Neural crest cell (in vitro differentiated cells): ENCODE measurements around the gene MAST4. TPM values are rescaled to one million over a fixed set of nuclear protein-coding genes. Genes with fewer than 3 reads are reported as not detected.
A peak's percentile ranks its signal among the peaks of the same experiment; 100 is the strongest.

Experiments
- DNase-seq: peaks from one replicate; pipeline ENCODE4 v3.0.0; 2021; ENCODE audit warnings: low read depth, mixed read lengths, low spot score
- H3K27ac Mint-ChIP-seq: one replicate; pipeline ENCODE4 v1.8.0; 2021; ENCODE audit warnings: mild to moderate bottlenecking, mixed read lengths; ENCODE audit not compliant: unreplicated experiment
- H3K27me3 Mint-ChIP-seq: 2 replicates; pipeline ENCODE4 v1.8.0; 2021; ENCODE audit warnings: low read depth, mild to moderate bottlenecking, mixed read lengths
- H3K36me3 Mint-ChIP-seq: 2 replicates; pipeline ENCODE4 v1.8.0; 2021; ENCODE audit warnings: low read depth, mild to moderate bottlenecking, mixed read lengths
- H3K4me1 Mint-ChIP-seq: 2 replicates; pipeline ENCODE4 v1.8.0; 2021; ENCODE audit warnings: mixed read lengths
- H3K4me3 Mint-ChIP-seq: one replicate; pipeline ENCODE4 v1.8.0; 2021; ENCODE audit warnings: mild to moderate bottlenecking, mixed read lengths
- H3K9me3 Mint-ChIP-seq: 2 replicates; pipeline ENCODE4 v1.8.0; 2021; ENCODE audit warnings: mixed read lengths
- CTCF ChIP-seq: fragments of 200-600 bp; sonication (generic); conservative IDR thresholded peaks from 2 replicates; pipeline ENCODE4 v1.5.0; 2021; ENCODE audit warnings: antibody characterized with exemption, mild to moderate bottlenecking
- total RNA-seq: library from RNA; stranded (reverse); gene quantifications from 2 replicates; pipeline ENCODE4 v1.2.1, GENCODE V29; 2021

MAST4 gene
- total RNA-seq, 1 donor from 2014 or later: 7.3 TPM

DNA sequence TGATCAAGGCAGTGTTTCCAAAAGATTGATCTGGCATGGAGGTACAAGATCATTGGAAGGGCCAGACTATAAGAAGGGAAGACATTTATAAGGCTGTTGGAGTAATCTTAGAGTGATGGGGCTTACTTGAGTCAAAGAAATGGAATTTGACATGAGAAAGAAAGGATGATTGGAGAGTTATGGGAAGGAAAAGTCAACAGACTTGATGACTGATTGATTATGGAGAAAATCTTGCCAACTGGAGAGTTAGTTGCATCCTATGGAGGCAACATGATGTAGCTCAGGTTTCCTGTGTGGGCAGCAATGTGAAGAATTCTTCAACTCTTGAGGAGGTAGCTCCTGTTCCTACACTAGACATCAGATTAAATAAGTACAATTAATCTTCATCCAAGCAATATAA is 10.9 kb upstream of the MAST4 start:
- Mint-ChIP-seq H3K36me3 (no peaks in the 10 kb centered on the region), H3K4me3 (no peak overlapping the region), H3K27ac (no peak overlapping the region), H3K4me1 (no peaks in the 10 kb centered on the region), H3K27me3 (peaks cover 25% of the 10 kb centered on the region), H3K9me3 (no peaks in the 10 kb centered on the region)
- DNase-seq: no peak
- TF ChIP-seq CTCF: no peak

GRCh38 chr5:66587771-66588170 is 8.4 kb upstream of the MAST4 start:
- no peak for TF ChIP-seq CTCF

DNA sequence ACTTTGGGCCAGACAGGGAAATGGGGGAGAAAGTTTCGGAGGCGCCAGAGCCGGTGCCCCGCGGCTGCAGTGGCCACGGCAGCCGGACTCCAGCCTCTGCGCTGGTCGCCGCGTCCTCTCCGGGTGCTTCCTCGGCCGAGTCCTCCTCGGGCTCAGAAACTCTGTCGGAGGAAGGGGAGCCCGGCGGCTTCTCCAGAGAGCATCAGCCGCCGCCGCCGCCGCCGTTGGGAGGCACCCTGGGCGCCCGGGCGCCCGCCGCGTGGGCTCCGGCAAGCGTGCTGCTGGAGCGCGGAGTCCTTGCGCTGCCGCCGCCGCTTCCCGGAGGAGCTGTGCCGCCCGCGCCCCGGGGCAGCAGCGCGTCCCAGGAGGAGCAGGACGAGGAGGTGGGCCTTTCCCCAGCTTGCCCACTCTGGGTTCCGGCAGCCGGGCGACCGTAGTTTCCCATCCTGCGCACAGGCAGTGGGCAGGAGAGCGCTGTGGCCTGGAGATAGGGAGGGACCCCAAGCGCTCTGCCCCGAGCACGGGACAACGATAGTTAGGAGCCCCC is 516 bp downstream of the MAST4 start:
- Mint-ChIP-seq H3K4me3 (peak overlapping the region; percentile 89), H3K36me3 (no peaks in the 10 kb centered on the region), H3K27ac (no peak overlapping the region), H3K9me3 (no peaks in the 10 kb centered on the region), H3K27me3 (peaks cover 79% of the 10 kb centered on the region), H3K4me1 (peaks cover 15% of the 10 kb centered on the region)
- no peak for TF ChIP-seq CTCF
- DNase-seq: peak; percentile 18

More at GRCh38 chr5:66587771-66588170, 8.4 kb upstream of the MAST4 start:
- no peaks in the 10 kb centered on the region for H3K36me3 Mint-ChIP-seq
- DNase-seq: no peak
- no peak overlapping the region for H3K27ac Mint-ChIP-seq
- H3K4me3 Mint-ChIP-seq: no peak overlapping the region
- H3K4me1 Mint-ChIP-seq: no peaks in the 10 kb centered on the region
- no peaks in the 10 kb centered on the region for H3K9me3 Mint-ChIP-seq
- H3K27me3 Mint-ChIP-seq: peaks cover 47% of the 10 kb centered on the region

DNA sequence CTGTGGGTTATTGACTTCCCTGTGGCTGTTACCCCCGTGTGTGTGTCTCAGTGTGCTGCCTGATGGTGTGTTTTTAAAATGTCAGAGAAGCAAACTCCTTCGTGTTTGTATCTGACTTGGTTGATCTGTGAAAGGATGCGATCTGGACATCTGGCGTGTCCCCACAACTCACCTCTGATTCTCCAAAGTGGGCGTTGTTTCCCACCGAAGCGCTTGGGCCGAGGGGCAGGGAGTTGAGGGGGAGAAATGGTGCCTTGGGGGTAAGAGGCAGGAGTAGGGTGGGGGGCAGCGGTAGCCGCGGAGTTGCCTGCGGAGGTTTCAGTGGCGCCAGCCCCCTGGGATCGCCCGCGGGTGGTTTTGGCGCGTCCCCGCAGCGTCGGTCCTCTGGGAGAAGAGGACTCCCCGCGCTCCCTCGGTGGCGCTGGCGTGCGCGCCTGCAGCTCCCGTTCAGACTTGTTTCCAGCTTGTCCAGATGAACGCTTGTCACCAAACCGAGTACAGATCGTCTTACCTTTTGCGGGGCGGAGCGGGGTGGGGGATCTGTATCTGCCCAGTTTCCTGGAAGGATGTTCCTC is 1.1 kb downstream of the MAST4 start:
- peaks cover 79% of the 10 kb centered on the region for H3K27me3 Mint-ChIP-seq
- H3K36me3 Mint-ChIP-seq: no peaks in the 10 kb centered on the region
- peak; percentile 23 for DNase-seq
- H3K27ac Mint-ChIP-seq: no peak overlapping the region
- peak overlapping the region; percentile 89 for H3K4me3 Mint-ChIP-seq
- H3K9me3 Mint-ChIP-seq: no peaks in the 10 kb centered on the region
- H3K4me1 Mint-ChIP-seq: peaks cover 15% of the 10 kb centered on the region
- TF ChIP-seq CTCF: no peak

DNA sequence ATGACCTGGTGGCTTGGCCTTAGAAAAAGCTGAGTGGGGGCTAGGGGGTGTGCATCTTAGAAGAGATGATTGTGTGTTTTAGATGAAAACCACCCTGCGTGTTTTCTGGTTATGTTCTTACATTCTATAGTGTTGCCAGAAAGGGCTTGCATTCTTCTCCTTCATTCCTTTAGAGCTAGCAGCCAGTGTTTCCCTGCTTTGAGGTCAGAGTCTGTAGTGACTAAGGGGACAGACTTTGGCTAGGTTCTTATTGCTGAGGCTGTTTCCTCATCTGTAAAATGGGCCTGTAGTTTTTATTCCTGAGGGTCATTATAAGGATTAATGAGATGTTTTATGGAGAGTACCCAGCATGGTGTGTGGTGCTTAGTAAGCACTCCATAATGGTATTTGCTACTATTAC is 6.4 kb downstream of the MAST4 start:
- no peak for TF ChIP-seq CTCF
- H3K27ac Mint-ChIP-seq: no peak overlapping the region
- DNase-seq: no peak
- H3K4me1 Mint-ChIP-seq: peaks cover 3% of the 10 kb centered on the region
- H3K4me3 Mint-ChIP-seq: no peak overlapping the region
- no peaks in the 10 kb centered on the region for H3K36me3 Mint-ChIP-seq
- peaks cover 78% of the 10 kb centered on the region for H3K27me3 Mint-ChIP-seq
- H3K9me3 Mint-ChIP-seq: no peaks in the 10 kb centered on the region
